HG02798 (cell line): Measurements from ENCODE around the gene PLCL2.
"Not testable (repeated sequence)": the region's sequence is repeated elsewhere in the genome, so short reads cannot be mapped to it uniquely, and the experiment has no call there.

ENCODE experiments used
- ATAC-seq: cut with Tn5 transposase; IDR thresholded peaks from one replicate; pipeline ENCODE4 v1.9.1; 2021; ENCODE audit warnings: mild to moderate bottlenecking; ENCODE audit not compliant: unreplicated experiment, poor library complexity

Gene PLCL2

DNA sequence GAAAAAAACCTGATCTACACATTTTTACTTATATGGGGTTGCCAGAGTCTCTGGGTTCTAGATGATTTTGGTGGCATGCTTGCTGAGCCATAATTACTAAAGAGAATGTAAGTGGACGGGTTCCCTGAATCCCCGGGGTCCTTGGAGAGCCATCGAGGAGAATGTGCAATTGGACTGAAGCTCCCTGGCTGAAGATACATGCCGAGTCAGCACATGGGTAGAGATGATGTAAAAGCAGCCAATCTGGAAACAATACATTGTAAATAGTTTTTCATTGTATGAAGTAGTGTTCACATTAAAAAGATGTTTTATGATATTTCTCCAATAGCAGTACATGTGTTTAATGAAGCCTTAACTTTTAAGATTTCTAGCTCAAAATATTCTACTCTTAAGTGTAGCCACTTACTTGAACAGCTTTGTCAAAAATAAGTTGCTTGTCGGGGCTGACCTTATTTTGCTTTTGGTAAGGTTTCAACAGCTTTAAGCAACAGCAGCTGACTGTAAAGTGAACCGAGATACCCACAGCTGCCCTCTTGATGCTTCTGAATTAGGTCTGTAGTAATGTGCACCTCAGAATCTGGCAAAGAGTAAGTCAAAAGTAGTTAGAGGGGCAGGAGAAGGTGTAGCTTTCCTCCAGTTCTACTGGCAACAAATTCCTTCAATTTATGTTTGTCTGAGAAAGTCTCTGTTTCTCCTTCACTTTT, 205.7 kb downstream of the PLCL2 start:
- no peak for ATAC-seq

- ATAC-seq, result no peak
Measured at GRCh38 chr3:17091910-17092582, 207.3 kb downstream of the PLCL2 start.

- no peak for ATAC-seq
Measured at GRCh38 chr3:17092583-17092933, 207.8 kb downstream of the PLCL2 start.

DNA sequence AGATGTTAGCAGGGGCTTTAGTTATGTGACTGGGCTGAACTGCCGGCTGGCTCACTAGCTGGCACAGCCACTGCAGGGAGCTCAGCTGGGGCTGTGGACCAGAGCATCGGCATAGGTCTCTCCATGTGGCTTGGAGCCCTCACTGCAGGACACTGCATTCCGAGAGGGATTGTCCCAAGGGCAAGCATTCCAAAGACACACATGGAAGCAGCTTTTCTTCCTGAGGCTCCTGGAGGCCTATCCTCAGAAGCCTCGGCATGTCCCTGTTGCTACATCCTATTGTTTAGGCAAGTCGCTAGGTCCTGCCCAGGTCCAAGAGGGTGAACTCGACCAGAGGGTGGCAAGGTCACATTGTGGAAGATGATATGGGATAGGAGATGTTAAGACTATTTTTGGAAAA, 209.8 kb downstream of the PLCL2 start:
- no peak for ATAC-seq

DNA sequence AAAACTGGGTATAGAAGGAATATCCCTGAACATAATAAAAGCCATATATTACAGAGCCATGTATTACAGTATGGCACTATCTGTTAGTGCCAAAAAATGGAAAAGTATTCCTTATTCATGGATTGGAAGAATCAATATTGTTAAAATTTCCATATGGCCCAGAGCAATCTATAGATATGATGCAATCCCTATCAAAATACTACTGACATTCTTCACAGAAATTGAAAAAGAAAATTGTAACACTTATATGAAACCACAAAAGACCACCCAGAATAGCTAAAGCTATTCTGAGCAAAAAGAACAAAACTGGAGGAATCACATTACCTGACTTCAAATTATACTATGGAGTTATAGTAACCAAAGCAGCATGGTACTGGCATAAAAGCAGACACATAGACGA, 218.8 kb downstream of the PLCL2 start:
- ATAC-seq, result no peak

DNA sequence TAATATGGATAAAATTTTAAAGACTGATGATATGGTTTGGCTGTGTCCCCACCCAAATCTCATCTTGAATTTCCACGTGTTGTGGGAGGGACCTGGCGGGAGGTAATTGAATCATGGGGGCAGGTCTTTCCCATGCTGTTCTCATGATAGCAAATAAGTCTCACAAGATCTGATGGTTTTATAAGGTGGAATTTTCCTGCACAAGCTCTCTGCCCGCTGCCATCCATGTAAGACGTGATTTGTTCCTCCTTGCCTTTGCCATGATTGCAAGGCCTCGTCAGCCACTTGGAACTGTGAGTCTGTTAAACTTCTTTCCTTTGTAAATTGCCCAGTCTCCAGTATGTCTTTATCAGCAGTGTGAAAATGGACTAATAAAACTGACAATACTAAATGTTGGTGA, 222.0 kb downstream of the PLCL2 start:
- not testable (repeated sequence) for ATAC-seq

GRCh38 chr3:17110660-17111396, 226.1 kb downstream of the PLCL2 start:
- peak; percentile 52 for ATAC-seq

DNA sequence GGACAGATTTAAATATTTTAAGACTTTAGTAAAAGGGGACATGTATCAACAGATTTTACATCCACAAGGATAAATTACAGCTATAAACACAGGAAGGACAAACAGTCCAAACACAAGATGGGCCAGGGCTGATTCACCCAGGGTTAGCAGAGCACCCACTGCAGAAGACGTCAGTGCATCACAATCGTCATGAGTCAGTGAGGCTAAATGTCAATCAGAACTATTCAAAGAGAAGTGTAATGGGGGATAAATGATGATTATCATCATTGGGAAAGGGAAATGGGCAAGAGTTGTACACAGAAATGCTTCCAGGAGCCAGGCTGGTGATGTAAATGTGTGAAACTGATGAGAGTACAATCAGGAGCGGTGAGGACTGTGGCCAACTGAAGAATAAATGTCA, 226.8 kb downstream of the PLCL2 start:
- ATAC-seq, result no peak

DNA sequence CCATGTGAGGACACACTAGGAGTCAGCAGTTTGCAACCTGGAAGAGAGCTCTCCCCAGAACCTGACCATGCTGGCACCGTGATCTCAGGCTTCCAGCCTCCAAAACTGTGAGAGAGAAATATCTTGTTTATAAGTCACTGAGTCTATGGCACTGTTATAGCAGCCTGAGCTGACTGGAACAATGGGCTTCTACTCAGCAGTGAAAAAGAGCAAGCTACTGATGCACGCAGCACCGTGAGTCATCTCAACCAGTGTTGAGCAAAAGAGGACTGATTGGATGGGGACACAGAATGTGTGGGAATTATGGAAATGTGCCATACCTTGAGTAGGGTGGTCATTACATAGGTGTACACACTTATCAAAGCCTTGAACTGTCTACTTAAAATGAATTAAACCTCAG, 230.4 kb downstream of the PLCL2 start:
- no peak for ATAC-seq

DNA sequence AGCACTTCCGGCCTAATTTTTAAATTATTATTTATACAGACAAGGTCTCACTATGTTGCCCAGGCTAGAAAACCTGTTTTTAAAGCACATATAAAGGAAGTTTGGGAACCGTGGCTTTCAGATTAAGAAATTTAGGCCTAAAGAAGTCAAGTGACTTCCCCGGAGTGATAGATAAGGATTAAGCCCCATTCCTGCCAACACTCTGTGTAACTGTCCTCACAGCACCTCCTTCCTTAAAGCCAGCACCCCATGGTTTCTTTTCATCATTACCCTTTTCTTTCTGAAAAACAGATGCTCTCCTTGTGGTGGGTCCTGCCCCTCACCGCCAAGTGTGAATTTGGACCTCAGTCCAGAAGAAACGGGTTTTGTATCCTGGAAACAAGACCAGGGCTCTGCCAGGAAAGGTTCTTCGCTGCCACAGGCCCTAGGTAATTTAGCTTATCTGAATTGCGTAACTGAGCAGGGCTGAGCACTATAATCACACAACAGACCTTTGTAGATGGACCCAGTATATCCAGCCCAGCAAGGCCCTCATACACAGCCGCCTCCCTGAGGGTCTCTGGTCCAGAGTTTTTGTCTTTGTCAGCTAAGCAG, 231.3 kb downstream of the PLCL2 start:
- no peak for ATAC-seq

DNA sequence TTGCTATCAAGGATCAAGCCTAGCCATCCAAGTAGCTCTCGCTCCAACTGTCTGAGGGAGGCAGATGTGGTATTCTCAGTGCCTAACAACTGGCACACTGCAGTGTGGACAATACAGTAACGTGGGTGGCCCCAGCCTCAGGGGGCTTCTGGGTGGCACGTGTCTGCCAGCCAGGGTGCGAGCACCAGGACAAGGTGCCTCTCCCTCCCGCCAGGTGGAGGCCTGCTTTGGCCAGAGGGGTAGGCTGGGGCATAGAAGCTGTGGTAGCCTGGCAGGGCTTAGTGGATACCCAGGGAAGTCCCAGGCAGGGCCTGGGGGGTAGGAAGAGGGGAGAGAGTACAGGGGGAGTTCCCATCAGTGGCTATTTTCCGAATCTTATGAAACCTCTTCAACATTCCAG, 234.0 kb downstream of the PLCL2 start:
- ATAC-seq, result no peak

DNA sequence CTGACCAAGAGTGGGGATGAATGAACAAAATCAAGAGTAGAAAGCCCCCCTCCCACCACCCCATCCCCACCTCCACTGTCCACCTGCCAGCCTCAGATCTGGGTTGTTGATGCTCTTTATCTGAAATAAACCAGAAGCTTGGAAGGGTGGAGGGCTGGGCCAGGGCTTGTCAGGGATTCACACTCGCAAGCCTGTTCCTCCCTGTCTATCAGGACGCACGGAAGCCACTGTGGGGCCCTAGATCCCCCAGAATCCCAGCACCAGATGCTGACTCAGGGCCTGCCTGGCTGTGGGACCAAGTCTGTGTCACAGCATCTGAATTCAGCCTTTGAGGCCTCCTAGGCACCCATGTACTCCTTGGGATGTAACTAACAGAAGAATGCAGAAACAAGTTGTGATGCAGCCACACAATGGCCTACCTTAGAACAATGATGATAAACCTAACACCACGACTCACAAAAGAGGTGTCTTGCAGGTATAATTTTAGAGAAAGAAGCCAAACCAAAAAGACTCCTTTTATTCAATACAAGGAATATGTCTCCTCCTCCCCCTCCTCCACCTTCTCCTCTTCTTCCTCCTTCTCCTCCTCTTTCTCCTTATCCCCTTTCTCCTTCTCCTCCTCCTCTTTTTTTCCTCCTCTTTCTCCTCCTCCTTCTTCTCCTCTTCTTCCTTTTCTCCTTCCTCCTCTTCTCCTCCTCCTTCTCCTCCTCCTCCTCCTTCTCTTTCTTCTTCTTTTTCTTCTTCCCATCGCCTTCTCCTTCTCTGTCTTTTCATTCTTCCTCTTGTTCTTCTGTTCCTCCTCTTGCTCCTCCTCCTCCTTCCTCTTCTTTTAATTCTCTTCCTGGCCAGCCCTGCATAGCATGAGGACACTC, 234.7 kb downstream of the PLCL2 start:
- ATAC-seq, result no peak

- no peak for ATAC-seq
Measured at GRCh38 chr3:17120115-17120514, 235.4 kb downstream of the PLCL2 start.

DNA sequence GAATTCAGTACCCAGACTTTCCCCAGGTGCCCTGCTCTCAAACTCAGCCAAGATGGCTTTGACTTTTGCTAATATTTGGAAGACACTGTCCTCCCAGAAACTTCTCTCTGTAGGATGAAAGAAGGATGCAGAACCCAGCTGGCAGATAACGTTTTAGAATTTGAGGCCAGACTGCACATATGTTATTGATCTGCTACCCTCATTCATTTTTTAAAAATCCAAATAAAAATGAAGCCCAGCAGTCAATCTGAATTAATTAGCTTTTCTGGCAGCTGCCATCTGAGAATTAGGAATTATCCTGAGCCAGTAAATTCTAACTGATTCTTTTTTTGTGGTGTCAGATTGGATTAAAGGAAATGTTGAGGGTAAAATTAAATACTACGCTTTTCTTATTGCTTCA, 236.6 kb downstream of the PLCL2 start:
- no peak for ATAC-seq

- no peak for ATAC-seq
Measured at GRCh38 chr3:17122758-17123157, 238.0 kb downstream of the PLCL2 start.

DNA sequence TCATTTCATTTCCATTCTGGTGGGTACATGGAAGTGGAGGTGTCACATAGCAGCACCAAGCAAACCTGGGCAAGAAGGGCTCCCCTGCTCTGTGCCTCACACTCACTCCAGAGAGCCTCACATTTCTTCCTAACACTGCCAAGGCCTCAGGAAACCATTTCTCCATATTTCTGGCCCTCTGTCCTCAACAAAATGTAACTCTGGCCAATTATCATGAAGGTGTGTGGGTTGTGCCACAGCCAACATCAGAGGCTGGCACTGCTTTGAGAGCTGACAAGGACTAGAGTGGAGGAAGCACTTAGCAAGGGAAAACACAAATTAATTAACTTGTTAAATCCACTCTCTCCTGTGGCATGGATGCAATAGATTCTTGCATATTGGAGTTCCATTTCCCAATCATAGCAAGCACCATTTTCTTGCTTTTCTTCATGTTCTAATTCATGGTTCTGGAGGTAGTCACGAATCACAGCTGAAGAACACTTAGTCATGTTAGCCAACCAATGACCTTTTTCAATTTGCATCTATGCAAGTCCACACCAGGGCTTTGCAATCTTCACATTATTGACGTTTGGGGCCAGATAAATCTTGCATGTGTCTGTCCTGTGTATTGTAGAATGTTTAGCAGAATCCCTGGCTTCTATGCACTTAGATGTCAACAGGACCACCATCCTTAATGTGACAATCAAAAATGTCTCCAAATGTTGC, 241.1 kb downstream of the PLCL2 start:
- ATAC-seq, result no peak

- ATAC-seq, result not testable (repeated sequence)
Measured at GRCh38 chr3:17128671-17129070, 243.9 kb downstream of the PLCL2 start.

GRCh38 chr3:17129556-17129955, 244.8 kb downstream of the PLCL2 start:
- ATAC-seq, result no peak

- ATAC-seq, result no peak
Measured at GRCh38 chr3:17130956-17131355, 246.2 kb downstream of the PLCL2 start.
